SU-DHL-6 (cell line): ENCODE data around the gene ADIPOR2.

Experiments used
- H2AFZ ChIP-seq: fragments of 200-600 bp; sonication (generic); 2 replicates; pipeline ENCODE4 v1.6.1; 2014; ENCODE audit warnings: low read depth, mild to moderate bottlenecking, moderate library complexity, mixed read lengths, antibody characterized with exemption, low read length; ENCODE audit not compliant: severe bottlenecking
- H3F3A ChIP-seq: fragments of 200-600 bp; shearing (Covaris generic); 2 replicates; pipeline ENCODE4 v1.6.0; 2016; ENCODE audit warnings: antibody characterized with exemption, mild to moderate bottlenecking; ENCODE audit not compliant: insufficient read depth
- H3K27ac ChIP-seq: fragments of 200-600 bp; sonication (generic); 2 replicates; pipeline ENCODE4 v1.5.1; 2016; ENCODE audit warnings: low read depth, mild to moderate bottlenecking, low read length, moderate library complexity, mixed read lengths
- H3K27me3 ChIP-seq: fragments of 200-600 bp; sonication (generic), shearing (Covaris generic); 2 replicates; pipeline ENCODE4 v1.6.0; 2014; ENCODE audit warnings: mild to moderate bottlenecking, low read length
- H3K36me3 ChIP-seq: fragments of 200-600 bp; sonication (generic); 2 replicates; pipeline ENCODE4 v1.6.1; 2014; ENCODE audit warnings: mild to moderate bottlenecking, low read length, mixed read lengths
- H3K4me2 ChIP-seq: fragments of 300-600, 200-600 bp; shearing (Covaris generic), sonication (generic); 2 replicates; pipeline ENCODE4 v1.6.0; 2014; ENCODE audit warnings: low read length, low read depth, mild to moderate bottlenecking; ENCODE audit not compliant: poor library complexity, severe bottlenecking
- H3K4me3 ChIP-seq: fragments of 200-600 bp; sonication (generic); 2 replicates; pipeline ENCODE4 v1.5.1; 2014; ENCODE audit warnings: antibody characterized with exemption, low read length, mild to moderate bottlenecking, mixed read lengths; ENCODE audit not compliant: insufficient read depth, poor library complexity, severe bottlenecking
- H3K79me2 ChIP-seq: fragments of 200-600 bp; sonication (generic); 2 replicates; pipeline ENCODE4 v1.6.1; 2014; ENCODE audit warnings: mild to moderate bottlenecking, low read length, moderate library complexity; ENCODE audit not compliant: insufficient read depth
- H3K9ac ChIP-seq: fragments of 200-600 bp; sonication (generic); 2 replicates; pipeline ENCODE4 v1.7.0; 2014; ENCODE audit warnings: mild to moderate bottlenecking, low read length
- H3K9me2 ChIP-seq: fragments of 200-600 bp; sonication (generic); replicated peaks from 2 replicates; pipeline ENCODE4 v1.6.1; 2014; ENCODE audit warnings: low read length; ENCODE audit not compliant: insufficient read depth
- H3K9me3 ChIP-seq: fragments of 200-600 bp; sonication (generic); 2 replicates; pipeline ENCODE4 v1.6.1; 2014; ENCODE audit warnings: low read length, mixed read lengths; ENCODE audit not compliant: insufficient read depth
- H4K20me1 ChIP-seq: fragments of 200-600 bp; sonication (generic); 2 replicates; pipeline ENCODE4 v1.6.1; 2014; ENCODE audit warnings: low read depth, mild to moderate bottlenecking, antibody characterized with exemption, low read length, moderate library complexity, mixed read lengths
- EZH2phosphoT487 ChIP-seq: fragments of 200-600 bp; sonication (generic), shearing (Covaris generic); conservative IDR thresholded peaks from 2 replicates; pipeline ENCODE4 v1.6.1; 2018; ENCODE audit warnings: mild to moderate bottlenecking, antibody characterized with exemption, low read length, moderate library complexity, mixed read lengths
- TF ChIP-seq, protein P1 (sequence below): fragments of 200-600 bp; sonication (generic); IDR thresholded peaks from one replicate; pipeline ENCODE4 v1.5.1; 2017; ENCODE audit warnings: antibody characterized with exemption, mild to moderate bottlenecking, low read length, moderate library complexity; ENCODE audit not compliant: insufficient read depth, poor library complexity, severe bottlenecking

Gene ADIPOR2

DNA sequence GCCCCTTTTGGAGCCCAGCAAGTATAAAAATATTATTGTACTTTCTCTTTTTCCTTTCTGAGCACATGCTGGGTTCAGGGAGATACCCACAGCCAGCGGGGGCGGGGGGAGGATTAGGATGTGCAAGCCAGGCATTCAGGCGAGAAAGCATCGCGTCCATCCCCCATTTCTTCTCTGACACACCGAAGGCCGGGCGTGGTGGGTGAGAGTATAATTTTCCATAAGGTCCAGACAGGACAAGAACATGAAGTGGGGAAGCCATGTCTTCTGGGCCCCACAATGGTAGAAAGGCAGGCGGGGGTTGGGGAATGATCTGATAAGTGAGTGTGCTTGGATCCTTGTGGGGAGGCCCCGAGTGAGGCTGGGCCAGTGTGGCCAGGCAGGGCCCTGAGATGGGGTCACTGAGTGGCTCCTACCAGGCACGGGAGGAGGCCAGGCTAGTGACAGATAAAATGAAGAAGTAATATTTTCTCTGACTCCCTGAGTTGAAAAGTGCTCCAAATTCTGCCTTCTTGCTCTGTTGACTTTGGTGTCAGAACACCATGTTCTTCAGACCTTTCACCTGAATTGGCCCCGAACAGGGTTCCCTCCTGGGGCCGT is 118.8 kb downstream of the ADIPOR2 start:
- H2AFZ ChIP-seq, result no peak overlapping the region
- H3K9me2 ChIP-seq, result no peaks in the 10 kb centered on the region
- H4K20me1 ChIP-seq, result no peaks in the 10 kb centered on the region
- H3K9ac ChIP-seq, result no peak overlapping the region
- no peak overlapping the region for H3K27ac ChIP-seq
- no peaks in the 10 kb centered on the region for H3K27me3 ChIP-seq
- H3F3A ChIP-seq, result no peaks in the 10 kb centered on the region
- H3K9me3 ChIP-seq, result no peaks in the 10 kb centered on the region
- H3K4me3 ChIP-seq, result no peak overlapping the region
- TF ChIP-seq, protein P1, sequence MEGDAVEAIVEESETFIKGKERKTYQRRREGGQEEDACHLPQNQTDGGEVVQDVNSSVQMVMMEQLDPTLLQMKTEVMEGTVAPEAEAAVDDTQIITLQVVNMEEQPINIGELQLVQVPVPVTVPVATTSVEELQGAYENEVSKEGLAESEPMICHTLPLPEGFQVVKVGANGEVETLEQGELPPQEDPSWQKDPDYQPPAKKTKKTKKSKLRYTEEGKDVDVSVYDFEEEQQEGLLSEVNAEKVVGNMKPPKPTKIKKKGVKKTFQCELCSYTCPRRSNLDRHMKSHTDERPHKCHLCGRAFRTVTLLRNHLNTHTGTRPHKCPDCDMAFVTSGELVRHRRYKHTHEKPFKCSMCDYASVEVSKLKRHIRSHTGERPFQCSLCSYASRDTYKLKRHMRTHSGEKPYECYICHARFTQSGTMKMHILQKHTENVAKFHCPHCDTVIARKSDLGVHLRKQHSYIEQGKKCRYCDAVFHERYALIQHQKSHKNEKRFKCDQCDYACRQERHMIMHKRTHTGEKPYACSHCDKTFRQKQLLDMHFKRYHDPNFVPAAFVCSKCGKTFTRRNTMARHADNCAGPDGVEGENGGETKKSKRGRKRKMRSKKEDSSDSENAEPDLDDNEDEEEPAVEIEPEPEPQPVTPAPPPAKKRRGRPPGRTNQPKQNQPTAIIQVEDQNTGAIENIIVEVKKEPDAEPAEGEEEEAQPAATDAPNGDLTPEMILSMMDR, result no peak
- no peaks in the 10 kb centered on the region for H3K36me3 ChIP-seq
- H3K4me2 ChIP-seq, result no peak overlapping the region
- no peaks in the 10 kb centered on the region for H3K79me2 ChIP-seq

DNA sequence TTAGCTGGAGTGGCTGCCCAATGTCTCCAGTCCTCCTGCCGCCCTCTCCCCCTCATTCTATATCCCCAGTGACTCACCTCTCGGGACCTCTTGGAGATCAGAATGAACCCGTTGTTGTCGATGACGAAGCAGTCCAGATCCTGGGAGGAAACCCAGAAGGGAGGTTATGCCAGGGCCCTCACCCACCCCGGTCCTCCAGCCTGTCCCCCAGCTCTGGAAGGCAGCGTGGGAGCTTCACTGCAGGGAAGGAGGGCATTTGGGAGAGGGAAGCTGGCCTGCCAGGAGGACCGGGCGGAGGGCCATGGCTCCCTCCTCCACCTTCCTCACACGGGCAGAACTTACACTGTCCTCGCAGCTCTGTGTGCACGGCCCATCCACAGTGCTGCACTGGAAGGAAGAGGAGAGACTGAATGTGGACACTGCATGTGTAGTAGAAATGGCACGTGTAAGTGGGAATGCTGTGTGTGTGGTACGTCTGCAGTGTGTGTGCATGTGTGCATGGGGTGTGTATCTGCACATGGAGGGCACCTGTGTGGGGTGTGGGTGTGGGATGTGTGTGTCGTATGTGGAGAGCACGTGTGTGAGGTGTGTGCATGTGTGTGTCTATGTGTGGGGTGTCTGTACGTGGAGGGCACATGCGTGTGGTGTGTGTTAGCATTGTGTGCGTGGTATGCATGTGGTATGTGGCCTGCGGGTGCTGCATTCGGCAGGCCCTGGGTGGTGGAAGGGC is 119.5 kb downstream of the ADIPOR2 start:
- no peaks in the 10 kb centered on the region for H3K79me2 ChIP-seq
- no peaks in the 10 kb centered on the region for H3K9me3 ChIP-seq
- no peaks in the 10 kb centered on the region for H4K20me1 ChIP-seq
- H3K36me3 ChIP-seq, result no peaks in the 10 kb centered on the region
- no peak for TF ChIP-seq EZH2phosphoT487
- TF ChIP-seq, protein P1, result no peak
- H3K27ac ChIP-seq, result no peak overlapping the region
- H3K9me2 ChIP-seq, result no peaks in the 10 kb centered on the region
- H3K27me3 ChIP-seq, result no peaks in the 10 kb centered on the region
- no peaks in the 10 kb centered on the region for H3F3A ChIP-seq
- no peak overlapping the region for H3K9ac ChIP-seq
- no peak overlapping the region for H2AFZ ChIP-seq
- H3K4me3 ChIP-seq, result no peak overlapping the region
- H3K4me2 ChIP-seq, result no peak overlapping the region

DNA sequence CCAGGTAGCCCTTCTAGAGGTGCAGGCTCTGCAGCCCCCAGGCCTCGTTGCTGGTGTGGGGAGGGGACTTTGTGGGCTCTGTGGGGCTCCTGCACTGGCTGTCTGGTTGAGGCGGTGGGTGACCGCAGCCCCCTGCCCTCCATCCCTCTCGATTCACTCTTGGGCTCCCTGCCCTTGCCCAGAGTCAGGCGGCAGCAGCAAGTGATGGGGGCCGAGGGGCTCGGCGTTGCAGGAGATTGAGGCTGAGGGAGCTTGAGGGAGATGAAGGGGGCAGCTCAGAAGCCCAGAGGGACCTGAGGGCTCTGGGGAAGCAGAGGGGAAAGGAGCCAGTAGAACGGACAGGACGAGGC is 120.0 kb downstream of the ADIPOR2 start:
- Histone ChIP-seq H3K36me3 (no peaks in the 10 kb centered on the region), H3K9ac (no peak overlapping the region), H3K27me3 (no peaks in the 10 kb centered on the region), H3F3A (no peaks in the 10 kb centered on the region), H3K27ac (no peak overlapping the region), H3K4me2 (no peak overlapping the region), H4K20me1 (no peaks in the 10 kb centered on the region), H3K9me3 (no peaks in the 10 kb centered on the region), H2AFZ (no peak overlapping the region), H3K4me3 (no peak overlapping the region), H3K9me2 (no peaks in the 10 kb centered on the region), H3K79me2 (no peaks in the 10 kb centered on the region)
- TF ChIP-seq EZH2phosphoT487, result no peak

DNA sequence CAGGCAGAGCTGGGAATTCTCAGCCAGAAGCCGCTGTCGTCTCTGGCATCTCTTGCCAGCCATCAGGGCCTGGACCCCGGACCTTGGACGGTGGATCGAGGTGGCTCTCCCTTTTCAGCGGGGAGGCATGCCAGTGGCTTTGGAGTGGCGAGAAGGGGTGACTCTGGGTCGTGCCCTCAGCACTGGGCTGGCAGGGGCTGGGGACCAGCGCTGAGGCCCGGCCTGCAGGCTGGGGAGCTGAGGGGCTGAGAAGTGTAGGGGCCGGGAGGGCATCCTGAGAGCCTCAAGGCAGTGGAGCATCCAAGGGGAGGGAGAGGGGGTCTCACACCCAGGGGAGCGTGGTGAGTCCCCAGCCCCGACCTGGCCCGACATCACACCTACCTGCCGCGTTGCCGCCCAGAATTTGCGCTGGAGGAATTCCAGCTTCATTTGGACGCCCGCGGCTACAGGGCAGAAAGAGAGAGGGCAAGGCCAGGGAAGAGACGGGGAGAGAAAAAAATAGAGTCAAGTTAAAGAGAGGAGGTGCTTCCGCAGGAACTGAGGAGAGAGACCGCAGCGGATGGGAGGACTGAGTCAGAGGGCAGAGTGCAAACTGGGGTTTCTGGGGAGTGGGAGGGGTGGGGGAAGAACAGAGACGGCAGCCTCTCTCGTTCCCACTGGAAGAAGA is 120.5 kb downstream of the ADIPOR2 start:
- no peak for TF ChIP-seq EZH2phosphoT487
- TF ChIP-seq, protein P1, result no peak
- H3K9me2 ChIP-seq, result no peaks in the 10 kb centered on the region
- H3K4me2 ChIP-seq, result no peak overlapping the region
- H3K36me3 ChIP-seq, result no peaks in the 10 kb centered on the region
- no peak overlapping the region for H2AFZ ChIP-seq
- H3K79me2 ChIP-seq, result no peaks in the 10 kb centered on the region
- H3K4me3 ChIP-seq, result no peak overlapping the region
- H3K27ac ChIP-seq, result no peak overlapping the region
- no peaks in the 10 kb centered on the region for H3K9me3 ChIP-seq
- H3F3A ChIP-seq, result no peaks in the 10 kb centered on the region
- H3K9ac ChIP-seq, result no peak overlapping the region
- no peaks in the 10 kb centered on the region for H4K20me1 ChIP-seq
- H3K27me3 ChIP-seq, result no peaks in the 10 kb centered on the region
